Renal cortical epithelial cell (primary cell): ENCODE data around the gene DPP9. TPM values are rescaled to one million over a fixed set of nuclear protein-coding genes. Genes with fewer than 3 reads are reported as not detected.
A peak's percentile ranks its signal among the peaks of the same experiment; 100 is the strongest.
"Not testable (repeated sequence)": the region's sequence is repeated elsewhere in the genome, so short reads cannot be mapped to it uniquely, and the experiment has no call there.

ENCODE experiments used
- DNase-seq: peaks from one replicate; pipeline ENCODE4 v3.0.0-alpha.2; 2011; ENCODE audit warnings: low read depth
- total RNA-seq: library from RNA; depleted of rRNA; stranded (reverse); fragments of >200 nt; gene quantifications from 2 replicates; pipeline ENCODE4 v1.2.3, GENCODE V29; 2014

DPP9 gene
- total RNA-seq, 1 donor from 2014 or later: 37.4 TPM

DNA sequence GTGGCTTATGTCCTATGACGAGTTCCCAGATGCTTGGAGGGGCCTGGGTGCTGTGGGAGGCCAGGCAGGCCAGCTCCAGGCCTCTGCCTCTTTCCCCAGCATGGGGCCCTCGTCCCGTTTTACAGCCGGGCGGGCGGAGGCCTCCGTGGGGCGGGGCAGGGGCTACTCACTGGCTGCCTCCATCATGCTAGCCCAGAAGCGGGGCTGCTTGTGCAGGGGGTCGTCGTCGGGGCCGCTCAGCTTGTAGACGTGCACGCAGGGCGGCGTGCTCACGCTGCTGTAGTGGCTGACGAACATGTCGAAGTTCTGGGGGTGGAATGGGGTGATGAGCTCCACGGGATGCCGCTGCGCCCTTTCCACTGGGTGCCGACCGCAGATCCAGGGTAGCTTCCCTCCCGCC lies 35.1 kb downstream of the DPP9 start:
- DNase-seq: no peak

DNA sequence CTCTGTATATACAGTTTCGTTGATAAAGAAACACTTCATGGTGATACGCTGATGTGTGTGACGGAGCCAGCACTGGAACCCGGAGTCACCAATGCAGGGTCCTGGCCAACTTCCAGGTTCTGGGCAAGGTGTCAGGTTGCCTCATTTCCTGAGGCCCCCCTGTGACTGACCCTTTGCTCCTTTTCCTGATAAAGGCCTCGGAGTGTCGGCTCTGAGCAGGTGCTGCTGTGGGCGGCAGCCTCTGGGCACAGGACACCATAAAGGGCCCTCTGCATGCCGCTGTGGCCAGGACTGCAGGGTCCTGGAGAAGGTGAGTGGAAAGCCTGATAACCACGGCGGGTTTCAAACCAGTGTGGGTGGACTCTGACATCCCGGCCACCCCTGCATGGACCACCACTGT lies 36.2 kb downstream of the DPP9 start:
- DNase-seq: no peak

GRCh38 chr19:4686700-4687099 lies 36.9 kb downstream of the DPP9 start:
- DNase-seq: no peak

- DNase-seq: no peak
Measured at GRCh38 chr19:4684312-4685095, 39.1 kb downstream of the DPP9 start.

- no peak for DNase-seq
Measured at GRCh38 chr19:4682417-4683200, 41.0 kb downstream of the DPP9 start.

DNA sequence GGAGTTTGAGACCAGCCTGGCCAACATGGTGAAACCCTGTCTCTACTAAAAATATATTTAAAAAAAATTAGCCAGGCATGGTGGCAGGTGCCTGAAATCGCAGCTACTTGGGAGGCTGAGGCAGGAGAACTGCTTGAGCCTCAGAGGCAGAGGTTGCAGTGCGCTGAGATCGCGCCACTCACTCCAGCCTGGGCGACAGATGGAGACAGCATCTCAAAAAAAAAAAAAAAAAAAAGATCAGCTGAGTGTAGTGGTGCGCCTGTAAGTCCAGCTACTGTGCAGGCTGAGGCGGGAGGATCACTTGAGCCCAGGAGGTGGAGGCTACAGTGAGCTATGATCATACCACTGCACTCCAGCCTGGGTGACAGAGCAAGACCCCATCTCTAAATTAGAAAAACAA lies 43.6 kb downstream of the DPP9 start:
- DNase-seq: not testable (repeated sequence)

DNA sequence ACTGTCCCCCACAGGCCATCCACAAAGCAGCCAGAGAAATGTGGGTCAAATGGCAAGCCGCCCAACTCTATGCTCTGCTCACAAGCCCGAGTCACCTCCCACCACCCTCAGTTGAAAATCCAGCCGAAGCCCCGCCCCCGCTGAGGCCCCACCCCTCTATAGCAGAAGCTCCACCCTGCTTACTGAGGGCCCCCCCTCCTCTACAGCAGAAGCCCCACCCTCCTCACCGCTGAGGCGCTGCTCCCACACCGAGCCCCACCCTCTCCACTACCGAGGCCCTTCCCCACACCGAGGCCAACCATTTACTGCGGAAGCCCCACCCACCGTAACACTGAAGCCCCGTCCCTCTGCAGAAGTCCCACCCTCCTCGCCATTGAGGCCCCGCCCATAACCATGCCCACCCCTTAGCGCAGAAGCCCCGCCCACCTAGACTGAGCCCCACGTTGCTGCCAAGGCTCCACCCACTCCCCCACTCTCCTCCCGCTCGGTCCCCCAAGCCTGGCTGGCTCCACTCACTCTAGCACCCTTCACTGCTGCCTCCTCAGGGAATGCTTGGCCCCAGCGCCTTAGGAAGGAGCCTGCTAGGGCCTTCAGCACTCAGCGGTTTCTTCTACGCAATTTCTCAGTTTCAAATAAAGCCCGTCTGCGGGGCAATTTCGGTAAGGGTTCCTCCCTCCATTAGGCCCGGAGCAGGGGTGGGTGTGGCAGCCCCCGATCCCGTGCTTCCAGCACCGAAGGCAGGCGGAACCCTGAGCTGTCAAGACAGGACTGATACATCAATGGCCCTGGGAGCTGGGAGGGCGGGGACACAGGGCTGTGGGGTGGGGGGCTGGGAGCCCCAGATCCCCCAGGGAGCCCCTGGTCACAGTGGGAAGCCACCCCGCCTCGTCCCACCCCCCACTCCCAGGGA lies 44.5 kb downstream of the DPP9 start:
- DNase-seq: no peak

GRCh38 chr19:4676955-4677731 lies 46.5 kb downstream of the DPP9 start:
- peak; percentile 18 for DNase-seq

GRCh38 chr19:4675346-4675745 lies 48.3 kb downstream of the DPP9 start:
- no peak for DNase-seq

- DNase-seq: no peak
Measured at GRCh38 chr19:4673726-4674125, 49.9 kb downstream of the DPP9 start.

- DNase-seq: no peak
Measured at GRCh38 chr19:4673216-4673615, 50.4 kb downstream of the DPP9 start.

DNA sequence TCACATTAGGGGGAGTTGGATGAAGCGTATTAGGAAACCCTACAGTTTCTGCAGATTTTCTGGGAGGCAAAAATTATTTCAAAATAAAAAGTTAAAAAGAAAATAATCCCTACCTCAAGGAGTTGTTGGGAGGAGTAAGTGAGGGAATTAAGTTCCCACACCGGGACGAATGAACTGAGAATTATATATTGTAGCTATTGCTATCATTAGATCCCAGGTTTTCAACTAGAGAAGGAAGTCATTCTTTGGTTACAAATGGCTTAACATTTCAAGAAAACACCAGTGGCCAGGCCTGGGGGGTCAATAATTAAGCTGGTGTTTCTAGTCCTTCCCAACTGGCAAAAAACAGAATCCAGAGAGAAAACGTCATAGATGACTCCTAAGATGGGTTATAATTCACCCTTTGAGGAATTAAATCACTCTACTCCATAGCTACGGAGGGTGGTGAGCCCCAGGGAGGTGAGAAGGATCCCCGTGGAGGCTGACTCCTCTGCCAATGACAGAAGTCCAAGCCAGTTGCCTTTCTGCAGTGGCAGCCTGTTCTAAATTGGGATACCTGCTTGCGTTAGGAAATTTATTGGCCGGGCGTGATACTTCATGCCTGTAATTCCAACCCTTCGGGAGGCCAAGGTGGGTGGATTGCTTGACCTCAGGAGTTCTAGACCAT lies 52.3 kb downstream of the DPP9 start:
- DNase-seq: peak; percentile 79

DNA sequence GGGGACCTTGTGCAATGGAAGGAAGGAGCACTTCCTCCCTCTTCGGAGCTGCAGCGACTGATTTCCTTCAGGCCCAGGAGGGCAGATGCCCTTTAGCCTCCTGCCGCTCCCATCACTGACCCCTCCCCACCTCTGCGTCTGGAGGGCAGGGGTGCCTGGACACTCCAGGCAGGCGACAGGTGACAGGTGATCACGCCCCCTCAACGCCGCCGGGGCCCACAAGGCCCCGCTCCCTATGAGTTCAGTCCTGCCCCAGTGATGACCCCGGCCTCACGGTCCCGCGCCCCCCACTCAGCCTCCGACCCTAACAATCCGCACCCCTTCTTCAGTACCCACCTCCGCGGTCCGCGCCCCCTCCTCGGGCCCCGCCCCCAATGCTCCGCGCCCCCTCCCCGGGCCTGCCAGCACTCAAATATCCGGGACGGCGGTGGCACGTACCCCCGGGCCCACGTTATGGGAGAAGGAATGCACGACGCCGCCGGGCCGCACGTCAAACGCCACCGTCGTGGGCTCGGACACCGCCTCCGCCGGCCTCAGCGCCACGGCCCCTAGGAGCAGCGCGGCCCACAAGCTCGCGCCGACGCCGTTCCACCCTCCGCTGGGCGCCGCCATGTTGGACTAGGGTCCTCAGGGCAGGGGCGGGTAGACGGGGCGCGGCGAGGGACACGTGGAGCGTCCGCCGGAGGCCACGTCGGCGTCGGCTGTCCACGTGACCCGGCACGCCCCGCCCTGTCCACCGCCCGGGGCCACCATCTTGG lies 53.7 kb downstream of the DPP9 start, which contains the start of gene MYDGF:
Gene MYDGF, minus strand, starts transcription at position 620 of the 758 bp plus-strand sequence. Its CDS starts 8 bp downstream, at position 612.
- DNase-seq: peak; percentile 51

DNA sequence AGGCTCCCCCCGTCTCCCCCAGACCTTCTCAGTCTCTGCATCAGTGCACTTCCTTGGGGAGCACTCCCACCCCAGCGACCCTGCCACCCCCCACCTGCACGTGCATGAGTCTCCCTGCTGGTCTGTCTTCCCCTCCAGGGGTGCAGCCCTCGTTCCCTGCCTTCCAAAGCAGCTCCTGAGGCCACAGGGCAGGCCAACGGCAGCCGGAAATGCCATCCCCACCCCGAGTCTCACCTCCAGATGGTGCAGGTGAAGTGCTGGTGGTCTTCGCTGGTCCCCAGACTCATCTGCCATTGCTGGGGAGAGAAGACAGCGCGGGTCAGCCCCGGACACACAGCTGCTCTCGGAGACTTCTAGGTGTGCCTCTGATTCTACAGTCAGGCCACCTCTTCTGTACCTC lies 59.0 kb downstream of the DPP9 start:
- DNase-seq: no peak

- no peak for DNase-seq
Measured at GRCh38 chr19:4662812-4663211, 60.8 kb downstream of the DPP9 start.

DNA sequence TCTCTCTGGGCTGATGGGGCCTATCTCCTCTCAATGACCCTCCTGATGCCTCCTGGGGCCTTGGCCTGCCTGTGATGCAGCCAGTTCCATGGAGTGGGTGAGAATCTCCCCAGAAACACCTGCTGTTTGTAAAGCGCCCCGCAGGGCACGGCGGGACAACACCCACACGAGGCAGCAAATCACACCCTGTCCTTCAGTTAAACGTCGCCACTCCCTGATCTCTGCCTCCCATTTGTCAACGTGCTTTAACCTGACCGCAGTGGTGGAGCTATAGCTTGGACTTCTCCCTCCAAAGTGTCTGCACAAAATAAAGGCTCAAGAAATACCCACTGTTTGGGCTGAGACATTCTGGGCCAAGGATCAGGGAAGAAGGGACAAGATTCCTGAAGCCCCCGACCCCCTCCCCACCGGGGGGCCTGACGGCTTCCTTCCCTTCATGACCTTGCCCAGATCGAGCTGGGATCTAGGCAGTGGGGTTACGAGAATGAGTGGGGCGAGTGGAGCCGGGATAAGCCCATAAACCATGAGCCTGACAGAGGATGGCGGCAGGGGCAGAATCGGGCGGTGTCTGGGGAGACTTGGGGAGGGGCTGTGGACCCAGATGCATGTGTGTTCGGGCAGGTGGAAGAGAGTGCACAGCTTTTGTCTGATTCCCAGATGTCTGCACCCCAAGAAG lies 61.5 kb downstream of the DPP9 start:
- DNase-seq: no peak

DNA sequence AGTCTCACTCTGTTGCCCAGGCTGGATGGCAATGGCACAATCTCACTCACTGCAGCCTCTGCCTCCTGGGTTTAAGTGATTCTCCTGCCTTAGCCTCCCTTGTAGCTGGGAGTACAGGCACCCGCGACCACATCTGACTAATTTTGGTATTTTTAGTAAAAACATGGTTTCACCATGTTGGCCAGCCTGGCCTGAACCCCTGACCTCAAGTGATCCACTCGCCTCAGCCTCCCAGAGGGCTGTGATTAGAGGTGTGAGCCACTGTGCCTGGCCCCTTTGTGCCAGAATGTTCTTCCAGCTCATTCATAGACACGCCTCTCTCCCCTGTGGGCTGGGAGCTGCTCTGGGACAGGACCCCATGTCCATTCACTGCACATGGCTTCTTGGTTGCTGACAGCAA lies 62.6 kb downstream of the DPP9 start:
- DNase-seq: no peak

DNA sequence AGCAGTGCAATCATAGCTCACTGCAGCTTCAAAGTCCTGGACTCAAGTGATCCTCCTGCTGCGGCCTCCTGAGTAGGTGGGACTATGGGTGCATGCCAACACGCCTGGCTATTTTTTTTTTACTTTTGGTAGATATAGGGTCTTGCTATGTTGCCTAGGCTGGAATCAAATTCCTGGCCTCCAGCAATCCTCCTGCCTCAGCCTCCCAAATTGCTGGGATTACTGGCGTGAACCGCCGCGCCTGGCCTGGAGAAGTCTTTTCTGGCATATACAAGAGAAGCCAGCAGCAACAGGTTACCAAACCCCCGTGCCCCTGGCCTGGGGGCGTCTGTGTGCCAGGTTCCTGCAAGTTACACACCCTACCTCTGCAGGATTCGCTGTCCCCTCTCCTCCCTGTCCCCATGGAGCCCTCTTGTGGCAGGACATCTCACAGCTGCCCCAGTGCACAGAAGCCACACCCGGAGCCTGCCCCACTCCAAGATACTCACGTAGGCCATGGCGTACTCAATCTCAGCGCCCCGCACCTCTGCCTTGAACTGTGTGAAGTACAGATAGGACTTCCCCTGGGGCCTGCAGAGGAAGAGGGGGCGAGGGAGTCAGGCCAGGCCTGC lies 63.4 kb downstream of the DPP9 start:
- no peak for DNase-seq

- DNase-seq: no peak
Measured at GRCh38 chr19:4657835-4658234, 65.8 kb downstream of the DPP9 start.
